ENCODE measurements around the gene EIF5A. TPM values are rescaled to one million over a fixed set of nuclear protein-coding genes. Genes with fewer than 3 reads are reported as not detected.

EIF5A gene
- total RNA-seq, 4 donors from 2014 or later, result 144 to 174 (median 153) TPM

DNA sequence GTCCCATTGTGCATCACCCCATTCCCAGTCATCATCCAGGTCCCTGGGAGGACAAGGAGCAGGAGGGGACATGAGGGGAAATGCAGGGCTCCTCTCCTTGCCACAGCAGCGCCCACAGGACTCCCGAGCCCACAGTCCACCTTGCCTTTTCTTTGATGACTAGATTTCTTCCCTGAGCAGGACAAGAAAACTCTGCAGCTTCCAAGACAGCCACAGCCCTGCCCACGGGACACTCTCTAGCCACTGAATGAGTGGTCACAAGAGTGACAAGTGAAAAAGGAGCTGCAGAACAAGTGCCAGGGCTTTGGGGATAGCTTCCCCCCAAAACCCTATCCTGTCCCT lies 17.0 kb downstream of the EIF5A start:
- TF ChIP-seq, protein P1, sequence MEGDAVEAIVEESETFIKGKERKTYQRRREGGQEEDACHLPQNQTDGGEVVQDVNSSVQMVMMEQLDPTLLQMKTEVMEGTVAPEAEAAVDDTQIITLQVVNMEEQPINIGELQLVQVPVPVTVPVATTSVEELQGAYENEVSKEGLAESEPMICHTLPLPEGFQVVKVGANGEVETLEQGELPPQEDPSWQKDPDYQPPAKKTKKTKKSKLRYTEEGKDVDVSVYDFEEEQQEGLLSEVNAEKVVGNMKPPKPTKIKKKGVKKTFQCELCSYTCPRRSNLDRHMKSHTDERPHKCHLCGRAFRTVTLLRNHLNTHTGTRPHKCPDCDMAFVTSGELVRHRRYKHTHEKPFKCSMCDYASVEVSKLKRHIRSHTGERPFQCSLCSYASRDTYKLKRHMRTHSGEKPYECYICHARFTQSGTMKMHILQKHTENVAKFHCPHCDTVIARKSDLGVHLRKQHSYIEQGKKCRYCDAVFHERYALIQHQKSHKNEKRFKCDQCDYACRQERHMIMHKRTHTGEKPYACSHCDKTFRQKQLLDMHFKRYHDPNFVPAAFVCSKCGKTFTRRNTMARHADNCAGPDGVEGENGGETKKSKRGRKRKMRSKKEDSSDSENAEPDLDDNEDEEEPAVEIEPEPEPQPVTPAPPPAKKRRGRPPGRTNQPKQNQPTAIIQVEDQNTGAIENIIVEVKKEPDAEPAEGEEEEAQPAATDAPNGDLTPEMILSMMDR (IDR thresholded peaks at IDR 0.05; ENCODE audit: low read depth), result no peak

DNA sequence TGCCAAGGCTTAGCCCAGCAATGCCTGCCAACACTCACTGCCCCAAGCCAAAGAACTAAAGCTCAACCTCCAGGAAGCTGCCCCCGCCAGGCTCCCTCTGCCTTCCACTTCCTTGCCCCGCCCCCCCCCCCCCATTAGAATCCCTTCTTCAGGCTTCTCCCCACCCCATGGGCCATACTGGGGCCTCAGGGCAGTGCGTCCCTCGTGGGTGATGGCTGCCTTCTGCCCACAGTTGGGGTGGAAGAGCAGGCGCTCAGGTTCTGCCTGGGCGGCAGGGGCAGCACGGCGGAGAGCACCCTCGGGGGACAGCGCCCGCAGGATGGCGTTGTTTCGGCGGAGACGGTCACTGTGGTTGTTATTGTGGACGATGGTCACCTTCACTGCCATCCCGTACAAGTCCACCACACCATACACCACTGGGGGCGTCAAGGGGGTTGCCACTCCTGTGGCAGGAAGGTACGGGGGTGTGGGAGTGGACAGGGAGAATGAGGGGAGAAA lies 17.7 kb downstream of the EIF5A start:
- TF ChIP-seq, protein P1 (IDR thresholded peaks at IDR 0.05; ENCODE audit: low read depth), result no peak

DNA sequence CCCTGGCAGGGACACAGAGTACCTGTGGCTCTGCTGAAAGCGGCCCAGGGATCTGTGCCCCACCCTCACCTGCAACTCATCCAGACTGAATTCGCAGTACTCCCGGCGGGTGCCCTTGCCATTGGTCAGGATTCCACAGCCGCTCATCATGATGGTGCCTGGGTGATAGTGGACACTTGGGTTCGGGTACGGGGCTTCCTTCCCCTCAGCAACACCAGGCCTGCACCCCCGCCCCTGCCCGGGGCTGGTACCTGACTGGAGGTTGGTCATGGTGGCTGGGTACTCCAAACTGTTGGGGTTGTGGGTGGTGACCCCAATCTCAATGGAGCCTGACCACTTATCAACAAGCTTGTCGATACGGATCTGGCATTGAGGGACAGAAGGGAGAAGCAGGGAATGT lies 18.8 kb downstream of the EIF5A start:
- TF ChIP-seq, protein P1 (IDR thresholded peaks at IDR 0.05; ENCODE audit: low read depth), result no peak

DNA sequence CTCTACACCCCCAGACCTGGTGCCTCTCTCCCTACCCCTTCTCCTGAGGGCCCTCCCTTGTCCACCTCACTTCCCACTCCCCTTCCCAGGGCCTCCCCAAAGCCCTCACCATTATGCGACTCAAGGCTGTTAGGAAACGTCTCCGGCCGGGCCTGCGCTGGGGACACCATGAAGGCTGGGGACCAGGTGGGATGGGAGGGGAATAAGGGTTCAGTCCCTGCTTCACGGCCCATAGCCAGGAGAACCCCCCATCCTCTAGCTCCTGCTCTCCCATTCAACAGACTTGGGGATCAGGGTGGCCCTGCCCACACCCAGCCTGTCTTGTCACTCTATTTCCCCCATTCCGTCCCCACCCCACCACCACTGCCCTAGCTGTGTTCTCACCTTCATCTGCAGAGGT lies 19.6 kb downstream of the EIF5A start:
- TF ChIP-seq, protein P1 (IDR thresholded peaks at IDR 0.05; ENCODE audit: low read depth), result no peak

DNA sequence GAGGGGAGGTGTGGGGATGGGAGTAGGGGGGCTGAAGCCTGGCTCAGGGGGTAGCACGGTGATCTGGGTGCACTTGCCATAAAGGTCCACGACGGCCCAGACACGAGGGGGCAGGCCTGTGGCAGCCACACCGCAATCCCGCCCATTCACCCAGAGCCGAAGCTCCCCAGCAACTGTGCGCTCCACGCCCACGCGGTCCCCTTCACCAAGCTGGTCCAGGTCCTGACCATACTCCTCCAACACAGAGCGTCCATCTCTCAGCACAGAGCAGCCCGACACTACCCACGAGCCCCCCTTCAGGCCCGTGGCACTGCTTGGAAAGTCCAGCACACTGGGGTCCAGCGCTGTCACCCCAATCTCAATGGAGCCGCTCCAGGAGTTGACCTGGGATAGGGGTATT lies 20.1 kb downstream of the EIF5A start:
- TF ChIP-seq, protein P1 (IDR thresholded peaks at IDR 0.05; ENCODE audit: low read depth), result no peak

DNA sequence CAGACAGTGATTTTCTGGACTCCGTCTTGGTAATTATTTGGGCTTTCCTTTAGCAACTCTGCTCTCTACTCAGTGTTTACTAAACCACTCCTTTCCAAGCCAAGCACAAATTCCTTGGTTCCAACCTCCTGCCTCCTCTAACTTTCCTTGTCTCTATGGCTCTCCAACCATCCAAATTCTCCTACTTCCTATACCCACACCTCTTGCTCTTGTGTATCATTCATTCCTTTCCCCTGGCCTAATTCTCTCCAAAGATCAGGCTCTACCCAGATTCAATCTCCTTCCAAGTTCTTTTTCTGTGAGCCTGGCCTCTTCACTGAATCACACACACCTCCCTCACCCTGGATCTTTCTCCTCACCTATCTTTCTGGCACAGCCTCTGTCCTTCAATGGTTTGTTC lies 20.6 kb downstream of the EIF5A start:
- TF ChIP-seq, protein P1 (IDR thresholded peaks at IDR 0.05; ENCODE audit: low read depth), result no peak

DNA sequence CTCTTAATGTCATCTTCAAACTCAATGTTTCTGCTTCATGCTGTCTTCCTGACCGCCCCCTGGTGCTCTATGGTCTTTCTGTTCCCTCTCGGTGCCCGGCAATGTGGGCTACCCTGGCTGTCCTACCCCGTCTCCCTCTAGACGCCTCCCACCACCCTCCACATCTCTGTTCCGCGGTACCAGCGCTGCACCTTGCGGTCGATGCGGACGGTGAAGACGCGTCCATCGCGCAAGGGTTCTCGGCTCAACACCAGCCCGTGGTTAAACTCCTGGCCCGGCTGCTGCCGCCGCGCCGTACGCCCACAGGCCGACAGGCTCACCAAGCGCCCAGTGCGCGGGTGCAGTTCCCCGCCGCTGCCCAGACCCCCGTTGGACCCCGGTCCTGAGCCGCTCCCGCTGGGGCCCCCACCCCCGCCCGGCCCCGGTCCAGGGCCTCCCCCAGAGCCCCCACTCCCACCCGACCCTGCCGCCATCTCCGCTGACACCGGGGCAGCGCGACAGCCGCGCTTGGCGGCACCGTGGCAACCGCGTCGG lies 21.5 kb downstream of the EIF5A start, which contains the start of gene NEURL4:
Gene NEURL4, minus strand, starts transcription at position 496 of the 534 bp plus-strand sequence. Its CDS starts 23 bp downstream, at position 473.
- TF ChIP-seq, protein P1 (IDR thresholded peaks at IDR 0.05; ENCODE audit: low read depth), result no peak

Measured in subcutaneous adipose tissue (tissue), 4 donors.